ENCODE results near the gene CYTIP.

CYTIP gene

GRCh38 chr2:157427003-157427921, 16.6 kb downstream of the CYTIP start:
- peaks cover 0 to 7% (median 4%) of the 10 kb centered on the region in 5 donors for H3K9me3 ChIP-seq (ENCODE audit: control insufficient read depth in 5 of 5, low read length in 5 of 5)
- H3K27me3 ChIP-seq (ENCODE audit: control insufficient read depth in 5 of 5, insufficient read depth in 4 of 5, low read length in 5 of 5) = no peaks in the 10 kb centered on the region
- H3K4me1 ChIP-seq (ENCODE audit: control insufficient read depth in 5 of 5, insufficient read depth in 5 of 5, low read length in 5 of 5) = no peaks in the 10 kb centered on the region
- no peaks in the 10 kb centered on the region for H3K36me3 ChIP-seq (ENCODE audit: control insufficient read depth in 5 of 5, insufficient read depth in 5 of 5, low read length in 5 of 5)
- no peak overlapping the region for H3K27ac ChIP-seq (ENCODE audit: low read depth, low read length)
- H3K4me3 ChIP-seq (ENCODE audit: low read depth in 1 of 5, low read length in 5 of 5) = no peak overlapping the region
- no peak overlapping the region for H3K9ac ChIP-seq (ENCODE audit: low read length in 5 of 5)

GRCh38 chr2:157426477-157426994, 17.4 kb downstream of the CYTIP start:
- H3K9me3 ChIP-seq (ENCODE audit: control insufficient read depth in 5 of 5, low read length in 5 of 5) = peaks cover 0 to 7% (median 4%) of the 10 kb centered on the region in 5 donors

GRCh38 chr2:157424374-157424773, 19.5 kb downstream of the CYTIP start:
- Histone ChIP-seq H3K27ac (ENCODE audit: low read depth, low read length) (no peak overlapping the region), H3K4me3 (ENCODE audit: low read depth in 1 of 5, low read length in 5 of 5) (no peak overlapping the region), H3K4me1 (ENCODE audit: control insufficient read depth in 5 of 5, insufficient read depth in 5 of 5, low read length in 5 of 5) (peaks cover 0 to 19% (median 0%) of the 10 kb centered on the region in 5 donors), H3K9ac (ENCODE audit: low read length in 5 of 5) (no peak overlapping the region), H3K36me3 (ENCODE audit: control insufficient read depth in 5 of 5, insufficient read depth in 5 of 5, low read length in 5 of 5) (no peaks in the 10 kb centered on the region), H3K9me3 (ENCODE audit: control insufficient read depth in 5 of 5, low read length in 5 of 5) (peaks cover 0 to 7% (median 4%) of the 10 kb centered on the region in 5 donors), H3K27me3 (ENCODE audit: control insufficient read depth in 5 of 5, insufficient read depth in 4 of 5, low read length in 5 of 5) (no peaks in the 10 kb centered on the region)

More at GRCh38 chr2:157426477-157426994, 17.4 kb downstream of the CYTIP start:
- Histone ChIP-seq H3K27me3 (ENCODE audit: control insufficient read depth in 5 of 5, insufficient read depth in 4 of 5, low read length in 5 of 5) (no peaks in the 10 kb centered on the region), H3K4me1 (ENCODE audit: control insufficient read depth in 5 of 5, insufficient read depth in 5 of 5, low read length in 5 of 5) (peaks cover 0 to 5% (median 0%) of the 10 kb centered on the region in 5 donors), H3K9ac (ENCODE audit: low read length in 5 of 5) (no peak overlapping the region), H3K4me3 (ENCODE audit: low read depth in 1 of 5, low read length in 5 of 5) (no peak overlapping the region), H3K36me3 (ENCODE audit: control insufficient read depth in 5 of 5, insufficient read depth in 5 of 5, low read length in 5 of 5) (no peaks in the 10 kb centered on the region), H3K27ac (ENCODE audit: low read depth, low read length) (no peak overlapping the region)

DNA sequence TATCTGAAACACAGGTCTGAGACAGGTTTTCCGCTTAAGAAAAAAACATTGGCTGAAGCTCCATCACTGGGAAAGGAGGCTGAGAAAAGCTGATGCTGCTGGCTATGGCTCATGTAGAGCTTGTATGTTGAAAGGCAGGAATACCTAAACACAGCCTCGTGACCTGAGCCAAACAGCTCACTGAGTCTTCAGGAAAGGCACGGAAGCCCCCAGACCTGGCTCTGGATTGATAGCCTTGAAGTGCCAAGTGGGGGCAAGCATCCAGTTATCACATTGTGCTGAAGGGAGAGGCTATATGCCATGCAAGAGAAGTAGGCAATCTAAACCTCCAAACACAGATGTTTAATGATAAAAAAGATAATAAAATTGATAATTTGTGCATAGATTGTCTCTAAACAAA, 21.9 kb downstream of the CYTIP start:
- no peak overlapping the region for H3K27ac ChIP-seq (ENCODE audit: low read depth, low read length)

DNA sequence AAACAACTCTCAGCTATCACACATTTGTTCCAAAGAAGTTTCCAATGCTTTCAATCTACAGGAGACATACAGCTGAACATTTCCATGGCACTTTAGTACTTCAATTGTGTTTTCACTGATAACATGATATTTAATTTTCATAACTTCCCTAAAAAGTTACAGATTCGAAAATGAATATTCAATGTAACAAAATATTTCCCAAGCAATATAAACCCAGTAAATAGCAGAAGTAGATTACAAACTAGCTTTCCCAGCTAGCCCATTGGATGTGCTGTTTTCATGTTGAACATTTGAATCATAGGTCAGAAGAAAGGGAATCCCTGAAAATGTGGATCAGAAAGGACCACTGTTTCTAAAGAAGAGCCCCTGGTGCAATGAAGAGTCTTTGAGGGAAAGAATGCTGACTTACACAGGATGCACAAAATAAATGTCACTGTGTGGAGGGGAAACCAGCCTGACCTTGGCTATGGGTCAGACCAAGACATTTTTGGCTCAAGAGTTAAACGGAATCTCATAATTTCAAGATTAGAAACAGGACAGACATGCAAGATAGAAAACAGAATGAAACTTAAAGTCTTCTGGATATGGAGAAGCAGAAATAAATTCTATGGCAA, 22.5 kb downstream of the CYTIP start:
- no peak overlapping the region for H3K9ac ChIP-seq (ENCODE audit: low read length in 5 of 5)
- H3K4me3 ChIP-seq (ENCODE audit: low read depth in 1 of 5, low read length in 5 of 5) = no peak overlapping the region
- no peaks in the 10 kb centered on the region for H3K27me3 ChIP-seq (ENCODE audit: control insufficient read depth in 5 of 5, insufficient read depth in 4 of 5, low read length in 5 of 5)
- H3K27ac ChIP-seq (ENCODE audit: low read depth, low read length) = no peak overlapping the region
- H3K9me3 ChIP-seq (ENCODE audit: control insufficient read depth in 5 of 5, low read length in 5 of 5) = peaks cover 0 to 4% (median 2%) of the 10 kb centered on the region in 5 donors
- no peaks in the 10 kb centered on the region for H3K36me3 ChIP-seq (ENCODE audit: control insufficient read depth in 5 of 5, insufficient read depth in 5 of 5, low read length in 5 of 5)
- H3K4me1 ChIP-seq (ENCODE audit: control insufficient read depth in 5 of 5, insufficient read depth in 5 of 5, low read length in 5 of 5) = peaks cover 0 to 26% (median 0%) of the 10 kb centered on the region in 5 donors

More for the DNA sequence above, 21.9 kb downstream of the CYTIP start:
- peaks cover 0 to 7% (median 4%) of the 10 kb centered on the region in 5 donors for H3K9me3 ChIP-seq (ENCODE audit: control insufficient read depth in 5 of 5, low read length in 5 of 5)
- no peak overlapping the region for H3K9ac ChIP-seq (ENCODE audit: low read length in 5 of 5)
- H3K27me3 ChIP-seq (ENCODE audit: control insufficient read depth in 5 of 5, insufficient read depth in 4 of 5, low read length in 5 of 5) = no peaks in the 10 kb centered on the region
- no peaks in the 10 kb centered on the region for H3K36me3 ChIP-seq (ENCODE audit: control insufficient read depth in 5 of 5, insufficient read depth in 5 of 5, low read length in 5 of 5)
- H3K4me3 ChIP-seq (ENCODE audit: low read depth in 1 of 5, low read length in 5 of 5) = no peak overlapping the region
- H3K4me1 ChIP-seq (ENCODE audit: control insufficient read depth in 5 of 5, insufficient read depth in 5 of 5, low read length in 5 of 5) = peaks cover 0 to 26% (median 0%) of the 10 kb centered on the region in 5 donors

- Histone ChIP-seq H3K27ac (ENCODE audit: low read depth, low read length) (no peak overlapping the region), H3K4me3 (ENCODE audit: low read depth in 1 of 5, low read length in 5 of 5) (no peak overlapping the region)
Observed at GRCh38 chr2:157420771-157421323, 23.0 kb downstream of the CYTIP start.

GRCh38 chr2:157419031-157419575, 24.8 kb downstream of the CYTIP start:
- no peaks in the 10 kb centered on the region for H3K27me3 ChIP-seq (ENCODE audit: control insufficient read depth in 5 of 5, insufficient read depth in 4 of 5, low read length in 5 of 5)
- no peaks in the 10 kb centered on the region for H3K36me3 ChIP-seq (ENCODE audit: control insufficient read depth in 5 of 5, insufficient read depth in 5 of 5, low read length in 5 of 5)
- no peak overlapping the region for H3K27ac ChIP-seq (ENCODE audit: low read depth, low read length)
- H3K9me3 ChIP-seq (ENCODE audit: control insufficient read depth in 5 of 5, low read length in 5 of 5) = no peaks in the 10 kb centered on the region
- peaks cover 0 to 26% (median 0%) of the 10 kb centered on the region in 5 donors for H3K4me1 ChIP-seq (ENCODE audit: control insufficient read depth in 5 of 5, insufficient read depth in 5 of 5, low read length in 5 of 5)
- H3K9ac ChIP-seq (ENCODE audit: low read length in 5 of 5) = no peak overlapping the region
- no peak overlapping the region for H3K4me3 ChIP-seq (ENCODE audit: low read depth in 1 of 5, low read length in 5 of 5)

More at GRCh38 chr2:157420771-157421323, 23.0 kb downstream of the CYTIP start:
- Histone ChIP-seq H3K4me1 (ENCODE audit: control insufficient read depth in 5 of 5, insufficient read depth in 5 of 5, low read length in 5 of 5) (peaks cover 0 to 26% (median 0%) of the 10 kb centered on the region in 5 donors), H3K9ac (ENCODE audit: low read length in 5 of 5) (no peak overlapping the region), H3K27me3 (ENCODE audit: control insufficient read depth in 5 of 5, insufficient read depth in 4 of 5, low read length in 5 of 5) (no peaks in the 10 kb centered on the region), H3K9me3 (ENCODE audit: control insufficient read depth in 5 of 5, low read length in 5 of 5) (peaks cover 0 to 4% (median 2%) of the 10 kb centered on the region in 5 donors), H3K36me3 (ENCODE audit: control insufficient read depth in 5 of 5, insufficient read depth in 5 of 5, low read length in 5 of 5) (no peaks in the 10 kb centered on the region)

GRCh38 chr2:157418239-157418641, 25.6 kb downstream of the CYTIP start:
- H3K27ac ChIP-seq (ENCODE audit: low read depth, low read length) = no peak overlapping the region

GRCh38 chr2:157415591-157416101, 28.2 kb downstream of the CYTIP start:
- no peak overlapping the region for H3K27ac ChIP-seq (ENCODE audit: low read depth, low read length)
- H3K4me3 ChIP-seq (ENCODE audit: low read depth in 1 of 5, low read length in 5 of 5) = no peak overlapping the region
- H3K9me3 ChIP-seq (ENCODE audit: control insufficient read depth in 5 of 5, low read length in 5 of 5) = no peaks in the 10 kb centered on the region
- no peaks in the 10 kb centered on the region for H3K27me3 ChIP-seq (ENCODE audit: control insufficient read depth in 5 of 5, insufficient read depth in 4 of 5, low read length in 5 of 5)
- H3K36me3 ChIP-seq (ENCODE audit: control insufficient read depth in 5 of 5, insufficient read depth in 5 of 5, low read length in 5 of 5) = no peaks in the 10 kb centered on the region
- H3K4me1 ChIP-seq (ENCODE audit: control insufficient read depth in 5 of 5, insufficient read depth in 5 of 5, low read length in 5 of 5) = peaks cover 0 to 13% (median 0%) of the 10 kb centered on the region in 5 donors
- no peak overlapping the region for H3K9ac ChIP-seq (ENCODE audit: low read length in 5 of 5)

More at GRCh38 chr2:157418239-157418641, 25.6 kb downstream of the CYTIP start:
- Histone ChIP-seq H3K27me3 (ENCODE audit: control insufficient read depth in 5 of 5, insufficient read depth in 4 of 5, low read length in 5 of 5) (no peaks in the 10 kb centered on the region), H3K9me3 (ENCODE audit: control insufficient read depth in 5 of 5, low read length in 5 of 5) (no peaks in the 10 kb centered on the region), H3K4me3 (ENCODE audit: low read depth in 1 of 5, low read length in 5 of 5) (no peak overlapping the region), H3K4me1 (ENCODE audit: control insufficient read depth in 5 of 5, insufficient read depth in 5 of 5, low read length in 5 of 5) (peaks cover 0 to 26% (median 0%) of the 10 kb centered on the region in 5 donors), H3K9ac (ENCODE audit: low read length in 5 of 5) (no peak overlapping the region), H3K36me3 (ENCODE audit: control insufficient read depth in 5 of 5, insufficient read depth in 5 of 5, low read length in 5 of 5) (no peaks in the 10 kb centered on the region)

All from subcutaneous abdominal adipose tissue (tissue), 5 donors.